ENCODE results near the gene LAP3. TPM values are rescaled to one million over a fixed set of nuclear protein-coding genes. Genes with fewer than 3 reads are reported as not detected.

LAP3 gene
- total RNA-seq, 1 donor from 2014 or later: 44.1 TPM

DNA sequence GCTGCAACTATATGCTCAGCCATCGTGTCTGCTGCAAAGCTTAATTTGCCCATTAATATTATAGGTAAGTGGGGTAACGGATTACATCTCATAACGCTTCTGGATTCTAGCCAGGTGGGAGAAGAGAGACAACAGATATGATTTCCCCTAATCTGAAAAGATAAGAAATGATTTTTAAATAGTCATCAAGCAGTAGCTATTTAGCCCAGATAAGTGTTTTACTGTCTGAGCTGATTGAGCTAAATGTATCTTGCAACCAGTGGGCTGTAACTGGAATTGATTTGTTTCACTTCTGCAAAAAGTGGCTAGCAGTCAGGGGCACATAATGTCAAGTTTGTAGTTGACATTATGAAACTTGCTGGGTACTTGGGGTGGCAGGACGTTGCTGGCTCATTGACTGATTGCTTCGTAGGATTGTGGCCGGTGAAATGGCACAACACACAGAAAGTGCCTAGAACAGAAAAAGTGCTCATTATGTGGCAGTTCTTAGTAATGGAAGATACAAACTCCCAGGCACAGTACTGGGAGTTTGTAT lies 18.5 kb downstream of the LAP3 start:
- Mint-ChIP-seq H3K36me3 (ENCODE audit: unreplicated experiment) (peaks cover 31% of the 10 kb centered on the region), H3K4me1 (ENCODE audit: unreplicated experiment) (no peaks in the 10 kb centered on the region), H3K27me3 (ENCODE audit: unreplicated experiment) (no peaks in the 10 kb centered on the region), H3K27ac (ENCODE audit: unreplicated experiment) (no peak overlapping the region), H3K9me3 (ENCODE audit: unreplicated experiment) (no peaks in the 10 kb centered on the region), H3K4me3 (ENCODE audit: unreplicated experiment) (no peak overlapping the region)
- DNase-seq (ENCODE audit: extremely low spot score, unreplicated experiment): no peak
- TF ChIP-seq CTCF (IDR thresholded peaks at IDR 0.05): no peak

DNA sequence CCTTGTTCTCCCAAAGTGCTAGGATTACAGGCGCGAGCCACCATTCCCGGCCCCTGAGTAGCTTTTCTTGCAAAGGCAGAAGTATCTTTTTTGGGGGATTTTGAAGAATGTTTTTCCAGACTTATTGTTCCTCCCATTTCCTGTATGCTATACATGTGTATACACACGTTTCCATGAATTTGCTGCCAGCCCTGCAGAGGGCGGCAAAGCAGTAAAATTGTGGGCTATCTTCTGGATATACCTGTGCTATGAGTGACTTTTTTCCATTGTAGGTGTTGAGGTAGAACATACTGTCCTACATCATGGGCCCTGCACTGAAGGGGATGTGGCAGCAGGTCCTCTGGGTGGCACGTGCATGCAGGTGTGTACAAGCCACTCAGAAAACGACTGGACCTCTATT lies 20.5 kb downstream of the LAP3 start:
- H3K4me3 Mint-ChIP-seq (ENCODE audit: unreplicated experiment): no peak overlapping the region
- no peaks in the 10 kb centered on the region for H3K9me3 Mint-ChIP-seq (ENCODE audit: unreplicated experiment)
- peaks cover 21% of the 10 kb centered on the region for H3K36me3 Mint-ChIP-seq (ENCODE audit: unreplicated experiment)
- H3K27ac Mint-ChIP-seq (ENCODE audit: unreplicated experiment): no peak overlapping the region
- TF ChIP-seq CTCF (IDR thresholded peaks at IDR 0.05): peak; percentile 40
- no peaks in the 10 kb centered on the region for H3K27me3 Mint-ChIP-seq (ENCODE audit: unreplicated experiment)
- DNase-seq (ENCODE audit: extremely low spot score, unreplicated experiment): no peak
- no peaks in the 10 kb centered on the region for H3K4me1 Mint-ChIP-seq (ENCODE audit: unreplicated experiment)

DNA sequence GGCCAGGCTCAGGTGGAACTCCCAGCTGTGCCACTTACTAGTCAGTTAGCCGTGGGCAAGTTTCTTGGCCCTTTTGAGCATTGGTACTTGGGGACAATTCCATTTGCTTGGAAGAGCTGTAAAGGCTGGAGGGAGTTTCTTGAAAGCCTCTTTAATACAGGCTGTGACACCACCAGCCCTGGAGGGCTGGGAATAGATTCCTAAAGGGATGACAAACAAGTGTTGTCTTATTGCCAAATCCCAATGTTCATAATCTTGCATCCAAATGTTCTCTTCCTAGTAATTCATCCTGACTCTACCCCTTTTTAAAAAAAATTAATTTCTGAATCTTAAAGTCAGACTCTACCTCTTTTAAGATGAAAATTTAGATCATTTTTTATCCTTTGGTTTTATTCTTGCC lies 22.8 kb downstream of the LAP3 start:
- Mint-ChIP-seq H3K36me3 (ENCODE audit: unreplicated experiment) (peaks cover 20% of the 10 kb centered on the region), H3K4me3 (ENCODE audit: unreplicated experiment) (no peak overlapping the region), H3K4me1 (ENCODE audit: unreplicated experiment) (no peaks in the 10 kb centered on the region), H3K27me3 (ENCODE audit: unreplicated experiment) (no peaks in the 10 kb centered on the region), H3K9me3 (ENCODE audit: unreplicated experiment) (no peaks in the 10 kb centered on the region), H3K27ac (ENCODE audit: unreplicated experiment) (no peak overlapping the region)
- DNase-seq (ENCODE audit: extremely low spot score, unreplicated experiment): no peak
- no peak for TF ChIP-seq CTCF (IDR thresholded peaks at IDR 0.05)

DNA sequence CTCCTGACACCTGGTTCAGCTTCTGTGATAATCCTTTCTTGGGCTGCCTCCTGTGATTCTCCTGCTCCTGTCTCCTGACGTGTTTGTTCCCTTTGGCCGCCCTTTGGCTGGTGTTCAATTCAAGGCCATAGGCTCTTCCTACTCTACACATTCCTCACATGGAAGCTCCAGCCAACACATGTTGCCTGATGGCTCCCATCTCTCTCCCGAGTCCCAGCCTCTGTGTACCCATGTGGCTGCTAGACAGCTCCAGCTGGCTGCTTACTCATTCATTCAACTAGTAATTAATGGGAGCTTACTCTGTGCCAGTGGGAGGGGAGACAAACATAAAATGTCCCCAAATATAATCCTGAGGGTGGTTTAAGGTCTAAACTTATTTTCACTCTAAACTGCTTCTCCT lies 28.2 kb downstream of the LAP3 start:
- Mint-ChIP-seq H3K27me3 (ENCODE audit: unreplicated experiment) (no peaks in the 10 kb centered on the region), H3K27ac (ENCODE audit: unreplicated experiment) (no peak overlapping the region), H3K4me1 (ENCODE audit: unreplicated experiment) (no peaks in the 10 kb centered on the region), H3K9me3 (ENCODE audit: unreplicated experiment) (no peaks in the 10 kb centered on the region), H3K4me3 (ENCODE audit: unreplicated experiment) (no peak overlapping the region), H3K36me3 (ENCODE audit: unreplicated experiment) (peaks cover 21% of the 10 kb centered on the region)
- no peak for DNase-seq (ENCODE audit: extremely low spot score, unreplicated experiment)
- no peak for TF ChIP-seq CTCF (IDR thresholded peaks at IDR 0.05)

- peak overlapping the region; percentile 99 for H3K27ac Mint-ChIP-seq (ENCODE audit: unreplicated experiment)
Observed at GRCh38 chr4:17613761-17614415, 36.9 kb downstream of the LAP3 start.

More at GRCh38 chr4:17613761-17614415, 36.9 kb downstream of the LAP3 start:
- H3K27me3 Mint-ChIP-seq (ENCODE audit: unreplicated experiment): no peaks in the 10 kb centered on the region
- TF ChIP-seq CTCF (IDR thresholded peaks at IDR 0.05): no peak
- no peaks in the 10 kb centered on the region for H3K9me3 Mint-ChIP-seq (ENCODE audit: unreplicated experiment)
- H3K4me3 Mint-ChIP-seq (ENCODE audit: unreplicated experiment): peak overlapping the region; percentile 100
- peaks cover 7% of the 10 kb centered on the region for H3K36me3 Mint-ChIP-seq (ENCODE audit: unreplicated experiment)
- peaks cover 34% of the 10 kb centered on the region for H3K4me1 Mint-ChIP-seq (ENCODE audit: unreplicated experiment)
- no peak for DNase-seq (ENCODE audit: extremely low spot score, unreplicated experiment)
